WTC11 (cell line): ENCODE data around the gene TNFSF15. TPM values are rescaled to one million over a fixed set of nuclear protein-coding genes. Genes with fewer than 3 reads are reported as not detected.

Source experiments
- ATAC-seq: fragments of 200-7000 bp; cut with Tn5 transposase; 2 replicates; pipeline ENCODE4 v1.10.0; 2021; ENCODE audit warnings: mild to moderate bottlenecking, moderate library complexity
- CTCF ChIA-PET: fragments of 300-600 bp; sonication (Branson Sonifier 250); formaldehyde crosslinking; loops from one replicate; lab custom pipeline; 2021; ENCODE audit warnings: antibody characterized with exemption; lab: Charles Lee
- POLR2A ChIA-PET: fragments of 350-600 bp; sonication (Branson Sonifier 250); formaldehyde crosslinking; loops from one replicate; lab custom pipeline; 2021; ENCODE audit warnings: antibody characterized with exemption; lab: Charles Lee
- DNase-seq: peaks from one replicate; pipeline ENCODE4 v3.0.0; 2021; ENCODE audit warnings: low spot score
- H3K27ac Mint-ChIP-seq: 2 replicates; pipeline ENCODE4 v1.8.0; 2021; ENCODE audit warnings: mixed read lengths
- H3K27me3 Mint-ChIP-seq: 2 replicates; pipeline ENCODE4 v1.8.0; 2021; ENCODE audit warnings: low read depth, mild to moderate bottlenecking, moderate library complexity, mixed read lengths
- H3K36me3 Mint-ChIP-seq: 2 replicates; pipeline ENCODE4 v1.8.0; 2021; ENCODE audit warnings: mixed read lengths
- H3K4me1 Mint-ChIP-seq: 2 replicates; pipeline ENCODE4 v1.8.0; 2022; ENCODE audit warnings: mixed read lengths
- H3K4me3 Mint-ChIP-seq: 2 replicates; pipeline ENCODE4 v1.8.0; 2021; ENCODE audit warnings: mild to moderate bottlenecking, moderate library complexity, mixed read lengths
- H3K9me3 Mint-ChIP-seq: 2 replicates; pipeline ENCODE4 v1.8.0; 2021; ENCODE audit warnings: mixed read lengths
- FOXK1 ChIP-seq: sonication (generic); formaldehyde crosslinking; IDR thresholded peaks from 2 replicates; pipeline ENCODE4 v1.8.0; 2022; ENCODE audit warnings: mild to moderate bottlenecking, moderate library complexity, missing genetic modification reagents
- GABPB1 ChIP-seq: sonication (generic); formaldehyde crosslinking; IDR thresholded peaks from 2 replicates; pipeline ENCODE4 v1.8.1; 2023; ENCODE audit warnings: mild to moderate bottlenecking, missing genetic modification reagents
- GTF2I ChIP-seq: fragments of 250-450 bp; sonication (Bioruptor Pico); conservative IDR thresholded peaks from 2 replicates; pipeline ENCODE4 v1.4.0; 2021; ENCODE audit warnings: mild to moderate bottlenecking
- MYBL2 ChIP-seq: sonication (generic); formaldehyde crosslinking; IDR thresholded peaks from 2 replicates; pipeline ENCODE4 v1.8.1; 2023; ENCODE audit warnings: mild to moderate bottlenecking, moderate library complexity, missing genetic modification reagents
- NFATC4 ChIP-seq: fragments of 250-450 bp; sonication (Bioruptor Pico); IDR thresholded peaks from 2 replicates; pipeline ENCODE4 v1.9.0; 2021; ENCODE audit warnings: mild to moderate bottlenecking
- NFE2L1 ChIP-seq: sonication (generic); formaldehyde crosslinking; IDR thresholded peaks from 2 replicates; pipeline ENCODE4 v1.8.1; 2023; ENCODE audit warnings: missing genetic modification reagents
- NR3C1 ChIP-seq: sonication (generic); formaldehyde crosslinking; conservative IDR thresholded peaks from 2 replicates; pipeline ENCODE4 v1.8.1; 2023; ENCODE audit warnings: low read depth, mild to moderate bottlenecking, missing genetic modification reagents
- RORB ChIP-seq: fragments of 250-450 bp; sonication (Bioruptor Pico); IDR thresholded peaks from 2 replicates; pipeline ENCODE4 v1.9.0; 2021; ENCODE audit warnings: mild to moderate bottlenecking
- TCF7 ChIP-seq: sonication (generic); formaldehyde crosslinking; IDR thresholded peaks from 2 replicates; pipeline ENCODE4 v1.8.0; 2022; ENCODE audit warnings: mild to moderate bottlenecking, low read depth, missing genetic modification reagents, moderate library complexity
- TEAD4 ChIP-seq: sonication (generic); formaldehyde crosslinking; IDR thresholded peaks from 2 replicates; pipeline ENCODE4 v1.8.0; 2022; ENCODE audit warnings: mild to moderate bottlenecking, missing genetic modification reagents
- ZBTB21 ChIP-seq: sonication (generic); formaldehyde crosslinking; IDR thresholded peaks from 2 replicates; pipeline ENCODE4 v1.8.1; 2023; ENCODE audit warnings: mild to moderate bottlenecking, missing genetic modification reagents, borderline replicate concordance
- ZNF138 ChIP-seq: sonication (generic); formaldehyde crosslinking; conservative IDR thresholded peaks from 2 replicates; pipeline ENCODE4 v1.8.1; 2022; ENCODE audit warnings: mild to moderate bottlenecking, moderate library complexity, missing genetic modification reagents
- ZNF423 ChIP-seq: fragments of 250-450 bp; sonication (Bioruptor Pico); IDR thresholded peaks from 2 replicates; pipeline ENCODE4 v2.1.2; 2022; ENCODE audit warnings: mild to moderate bottlenecking, moderate library complexity
- total RNA-seq: library from RNA; stranded (reverse); gene quantifications from 3 replicates; pipeline ENCODE4 v1.2.3, GENCODE V29; 2021
- TF ChIP-seq, protein P1 (sequence below): sonication (generic); formaldehyde crosslinking; IDR thresholded peaks from 2 replicates; pipeline ENCODE4 v1.8.1; 2023; ENCODE audit warnings: mild to moderate bottlenecking, missing genetic modification reagents, moderate library complexity
- TF ChIP-seq, protein P2 (sequence below): sonication (generic); formaldehyde crosslinking; IDR thresholded peaks from 2 replicates; pipeline ENCODE4 v1.8.0; 2023; ENCODE audit warnings: mild to moderate bottlenecking, missing genetic modification reagents
- TF ChIP-seq, protein P3 (sequence below): sonication (generic); formaldehyde crosslinking; conservative IDR thresholded peaks from 2 replicates; pipeline ENCODE4 v1.8.1; 2022; ENCODE audit warnings: mild to moderate bottlenecking, missing genetic modification reagents
- TF ChIP-seq, protein P4 (sequence below): sonication (generic); formaldehyde crosslinking; IDR thresholded peaks from 2 replicates; pipeline ENCODE4 v1.8.1; 2022; ENCODE audit warnings: mild to moderate bottlenecking, moderate library complexity, missing genetic modification reagents
- TF ChIP-seq, protein P5 (sequence below): sonication (generic); formaldehyde crosslinking; IDR thresholded peaks from 2 replicates; pipeline ENCODE4 v1.8.0; 2022; ENCODE audit warnings: mild to moderate bottlenecking, missing genetic modification reagents
- TF ChIP-seq, protein P6 (sequence below): sonication (generic); formaldehyde crosslinking; IDR thresholded peaks from 2 replicates; pipeline ENCODE4 v1.8.1; 2023; ENCODE audit warnings: mild to moderate bottlenecking, moderate library complexity, missing genetic modification reagents

TNFSF15 gene
- total RNA-seq, 1 experiment from 2014 or later = 0.11 TPM

DNA sequence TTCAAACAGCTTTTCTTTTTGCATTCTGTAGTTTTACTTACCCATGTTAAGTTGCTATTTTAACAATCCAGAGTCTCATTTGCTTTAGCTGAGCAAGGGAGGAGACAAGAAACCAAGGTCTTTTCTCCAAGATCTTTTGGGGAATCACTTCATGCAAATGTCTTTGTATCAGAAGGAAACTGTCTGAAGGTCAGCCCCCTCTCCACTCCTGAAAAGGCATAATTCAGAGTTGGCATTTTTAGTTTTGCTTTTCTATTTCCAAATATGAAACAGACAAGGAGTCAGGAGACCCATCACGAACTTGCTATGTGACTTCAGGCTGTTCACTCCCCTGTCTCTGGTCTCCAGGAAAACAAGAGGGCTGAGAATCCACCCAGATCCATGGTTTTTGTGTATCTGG is 12.3 kb upstream of the TNFSF15 start:
- CTCF ChIA-PET = no interaction called here
- Mint-ChIP-seq H3K4me3 (no peak overlapping the region), H3K27me3 (peaks cover 14% of the 10 kb centered on the region), H3K4me1 (no peaks in the 10 kb centered on the region), H3K9me3 (no peaks in the 10 kb centered on the region), H3K36me3 (no peaks in the 10 kb centered on the region), H3K27ac (no peak overlapping the region)
- no peak for ATAC-seq
- POLR2A ChIA-PET = no interaction called here
- DNase-seq = no peak
- TF ChIP-seq, protein P1, sequence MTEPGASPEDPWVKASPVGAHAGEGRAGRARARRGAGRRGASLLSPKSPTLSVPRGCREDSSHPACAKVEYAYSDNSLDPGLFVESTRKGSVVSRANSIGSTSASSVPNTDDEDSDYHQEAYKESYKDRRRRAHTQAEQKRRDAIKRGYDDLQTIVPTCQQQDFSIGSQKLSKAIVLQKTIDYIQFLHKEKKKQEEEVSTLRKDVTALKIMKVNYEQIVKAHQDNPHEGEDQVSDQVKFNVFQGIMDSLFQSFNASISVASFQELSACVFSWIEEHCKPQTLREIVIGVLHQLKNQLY (CRISPR knock-in tag) = no peak
- TF ChIP-seq NFE2L1 = no peak
- TF ChIP-seq RORB (CRISPR knock-in tag) = no peak
- no peak for TF ChIP-seq GTF2I
- no peak for TF ChIP-seq FOXK1
- no peak for TF ChIP-seq ZNF423 (CRISPR knock-in tag)
- TF ChIP-seq, protein P2, sequence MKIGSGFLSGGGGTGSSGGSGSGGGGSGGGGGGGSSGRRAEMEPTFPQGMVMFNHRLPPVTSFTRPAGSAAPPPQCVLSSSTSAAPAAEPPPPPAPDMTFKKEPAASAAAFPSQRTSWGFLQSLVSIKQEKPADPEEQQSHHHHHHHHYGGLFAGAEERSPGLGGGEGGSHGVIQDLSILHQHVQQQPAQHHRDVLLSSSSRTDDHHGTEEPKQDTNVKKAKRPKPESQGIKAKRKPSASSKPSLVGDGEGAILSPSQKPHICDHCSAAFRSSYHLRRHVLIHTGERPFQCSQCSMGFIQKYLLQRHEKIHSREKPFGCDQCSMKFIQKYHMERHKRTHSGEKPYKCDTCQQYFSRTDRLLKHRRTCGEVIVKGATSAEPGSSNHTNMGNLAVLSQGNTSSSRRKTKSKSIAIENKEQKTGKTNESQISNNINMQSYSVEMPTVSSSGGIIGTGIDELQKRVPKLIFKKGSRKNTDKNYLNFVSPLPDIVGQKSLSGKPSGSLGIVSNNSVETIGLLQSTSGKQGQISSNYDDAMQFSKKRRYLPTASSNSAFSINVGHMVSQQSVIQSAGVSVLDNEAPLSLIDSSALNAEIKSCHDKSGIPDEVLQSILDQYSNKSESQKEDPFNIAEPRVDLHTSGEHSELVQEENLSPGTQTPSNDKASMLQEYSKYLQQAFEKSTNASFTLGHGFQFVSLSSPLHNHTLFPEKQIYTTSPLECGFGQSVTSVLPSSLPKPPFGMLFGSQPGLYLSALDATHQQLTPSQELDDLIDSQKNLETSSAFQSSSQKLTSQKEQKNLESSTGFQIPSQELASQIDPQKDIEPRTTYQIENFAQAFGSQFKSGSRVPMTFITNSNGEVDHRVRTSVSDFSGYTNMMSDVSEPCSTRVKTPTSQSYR (CRISPR knock-in tag) = no peak
- no peak for TF ChIP-seq TEAD4
- TF ChIP-seq, protein P3, sequence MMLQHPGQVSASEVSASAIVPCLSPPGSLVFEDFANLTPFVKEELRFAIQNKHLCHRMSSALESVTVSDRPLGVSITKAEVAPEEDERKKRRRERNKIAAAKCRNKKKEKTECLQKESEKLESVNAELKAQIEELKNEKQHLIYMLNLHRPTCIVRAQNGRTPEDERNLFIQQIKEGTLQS (CRISPR knock-in tag) = no peak
- TF ChIP-seq, protein P4, sequence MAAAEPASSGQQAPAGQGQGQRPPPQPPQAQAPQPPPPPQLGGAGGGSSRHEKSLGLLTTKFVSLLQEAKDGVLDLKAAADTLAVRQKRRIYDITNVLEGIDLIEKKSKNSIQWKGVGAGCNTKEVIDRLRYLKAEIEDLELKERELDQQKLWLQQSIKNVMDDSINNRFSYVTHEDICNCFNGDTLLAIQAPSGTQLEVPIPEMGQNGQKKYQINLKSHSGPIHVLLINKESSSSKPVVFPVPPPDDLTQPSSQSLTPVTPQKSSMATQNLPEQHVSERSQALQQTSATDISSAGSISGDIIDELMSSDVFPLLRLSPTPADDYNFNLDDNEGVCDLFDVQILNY (CRISPR knock-in tag) = no peak
- no peak for TF ChIP-seq MYBL2
- no peak for TF ChIP-seq TCF7 (CRISPR knock-in tag)
- TF ChIP-seq GABPB1 (CRISPR knock-in tag) = no peak
- no peak for TF ChIP-seq ZNF138 (CRISPR knock-in tag)
- TF ChIP-seq NR3C1 (CRISPR knock-in tag) = no peak
- no peak for TF ChIP-seq ZBTB21 (CRISPR knock-in tag)
- TF ChIP-seq, protein P5, sequence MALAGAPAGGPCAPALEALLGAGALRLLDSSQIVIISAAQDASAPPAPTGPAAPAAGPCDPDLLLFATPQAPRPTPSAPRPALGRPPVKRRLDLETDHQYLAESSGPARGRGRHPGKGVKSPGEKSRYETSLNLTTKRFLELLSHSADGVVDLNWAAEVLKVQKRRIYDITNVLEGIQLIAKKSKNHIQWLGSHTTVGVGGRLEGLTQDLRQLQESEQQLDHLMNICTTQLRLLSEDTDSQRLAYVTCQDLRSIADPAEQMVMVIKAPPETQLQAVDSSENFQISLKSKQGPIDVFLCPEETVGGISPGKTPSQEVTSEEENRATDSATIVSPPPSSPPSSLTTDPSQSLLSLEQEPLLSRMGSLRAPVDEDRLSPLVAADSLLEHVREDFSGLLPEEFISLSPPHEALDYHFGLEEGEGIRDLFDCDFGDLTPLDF (CRISPR knock-in tag) = no peak

DNA sequence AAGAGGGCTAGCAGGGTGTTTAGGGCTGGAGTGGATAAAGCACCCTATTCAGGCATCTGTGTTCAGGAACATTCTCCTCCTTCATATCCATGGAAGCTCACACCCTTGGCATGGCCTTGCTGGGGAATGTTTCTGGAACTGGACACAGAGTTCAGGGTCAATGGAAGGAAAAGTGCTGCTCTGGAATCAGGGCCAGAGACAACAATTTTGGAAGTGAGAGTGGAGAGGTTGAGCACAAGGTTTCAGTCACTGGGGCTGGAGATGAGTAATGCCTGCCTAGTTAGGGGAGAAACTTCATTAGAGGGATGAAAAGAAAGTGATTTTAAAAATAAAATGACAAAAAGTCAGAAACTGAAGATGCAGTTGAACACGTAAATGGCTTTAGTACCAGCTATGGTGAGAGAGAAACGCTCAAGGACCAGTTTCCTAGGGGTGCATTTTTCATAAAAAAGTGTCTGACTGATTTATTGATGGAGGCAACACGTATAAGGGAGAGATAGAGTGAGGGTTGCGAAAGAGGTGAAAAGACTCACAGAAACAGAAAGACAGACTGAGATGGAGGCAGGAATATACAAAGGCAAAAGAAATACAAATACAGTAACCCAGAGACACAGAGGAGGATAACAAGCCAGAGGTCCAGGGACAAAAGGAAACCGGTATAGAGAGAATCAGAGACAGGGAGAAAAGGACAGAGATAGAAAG is 8.0 kb upstream of the TNFSF15 start:
- DNase-seq (no peak), ATAC-seq (no peak)
- Mint-ChIP-seq H3K4me3 (no peak overlapping the region), H3K27me3 (peaks cover 10% of the 10 kb centered on the region), H3K4me1 (peaks cover 3% of the 10 kb centered on the region), H3K27ac (no peak overlapping the region), H3K9me3 (no peaks in the 10 kb centered on the region), H3K36me3 (no peaks in the 10 kb centered on the region)
- ChIA-PET CTCF (no interaction called here), POLR2A (no interaction called here)
- no peak for TF ChIP-seq NFATC4 (CRISPR knock-in tag)
- TF ChIP-seq, protein P6, sequence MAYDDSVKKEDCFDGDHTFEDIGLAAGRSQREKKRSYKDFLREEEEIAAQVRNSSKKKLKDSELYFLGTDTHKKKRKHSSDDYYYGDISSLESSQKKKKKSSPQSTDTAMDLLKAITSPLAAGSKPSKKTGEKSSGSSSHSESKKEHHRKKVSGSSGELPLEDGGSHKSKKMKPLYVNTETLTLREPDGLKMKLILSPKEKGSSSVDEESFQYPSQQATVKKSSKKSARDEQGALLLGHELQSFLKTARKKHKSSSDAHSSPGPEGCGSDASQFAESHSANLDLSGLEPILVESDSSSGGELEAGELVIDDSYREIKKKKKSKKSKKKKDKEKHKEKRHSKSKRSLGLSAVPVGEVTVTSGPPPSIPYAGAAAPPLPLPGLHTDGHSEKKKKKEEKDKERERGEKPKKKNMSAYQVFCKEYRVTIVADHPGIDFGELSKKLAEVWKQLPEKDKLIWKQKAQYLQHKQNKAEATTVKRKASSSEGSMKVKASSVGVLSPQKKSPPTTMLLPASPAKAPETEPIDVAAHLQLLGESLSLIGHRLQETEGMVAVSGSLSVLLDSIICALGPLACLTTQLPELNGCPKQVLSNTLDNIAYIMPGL (CRISPR knock-in tag) = no peak
